Measurements from ENCODE around the gene LCN9. TPM values are rescaled to one million over a fixed set of nuclear protein-coding genes. Genes with fewer than 3 reads are reported as not detected.

The LCN9 gene
- total and polyA plus RNA-seq, 2 experiments from 2014 or later, result not detected

GRCh38 chr9:135663451-135663770 lies 302 bp downstream of the LCN9 start (continued):
- TF ChIP-seq, protein P1, sequence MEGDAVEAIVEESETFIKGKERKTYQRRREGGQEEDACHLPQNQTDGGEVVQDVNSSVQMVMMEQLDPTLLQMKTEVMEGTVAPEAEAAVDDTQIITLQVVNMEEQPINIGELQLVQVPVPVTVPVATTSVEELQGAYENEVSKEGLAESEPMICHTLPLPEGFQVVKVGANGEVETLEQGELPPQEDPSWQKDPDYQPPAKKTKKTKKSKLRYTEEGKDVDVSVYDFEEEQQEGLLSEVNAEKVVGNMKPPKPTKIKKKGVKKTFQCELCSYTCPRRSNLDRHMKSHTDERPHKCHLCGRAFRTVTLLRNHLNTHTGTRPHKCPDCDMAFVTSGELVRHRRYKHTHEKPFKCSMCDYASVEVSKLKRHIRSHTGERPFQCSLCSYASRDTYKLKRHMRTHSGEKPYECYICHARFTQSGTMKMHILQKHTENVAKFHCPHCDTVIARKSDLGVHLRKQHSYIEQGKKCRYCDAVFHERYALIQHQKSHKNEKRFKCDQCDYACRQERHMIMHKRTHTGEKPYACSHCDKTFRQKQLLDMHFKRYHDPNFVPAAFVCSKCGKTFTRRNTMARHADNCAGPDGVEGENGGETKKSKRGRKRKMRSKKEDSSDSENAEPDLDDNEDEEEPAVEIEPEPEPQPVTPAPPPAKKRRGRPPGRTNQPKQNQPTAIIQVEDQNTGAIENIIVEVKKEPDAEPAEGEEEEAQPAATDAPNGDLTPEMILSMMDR (conservative IDR thresholded peaks at IDR 0.05; ENCODE audit: low read depth in 2 of 2), result no peak
- TF ChIP-seq ZNF114 (CRISPR knock-in tag; IDR thresholded peaks at IDR 0.05) (no peak), EZH2phosphoT487 (IDR thresholded peaks at IDR 0.05; ENCODE audit: unreplicated experiment) (no peak), REST (IDR thresholded peaks at IDR 0.05; ENCODE audit: unreplicated experiment) (no peak)

DNA sequence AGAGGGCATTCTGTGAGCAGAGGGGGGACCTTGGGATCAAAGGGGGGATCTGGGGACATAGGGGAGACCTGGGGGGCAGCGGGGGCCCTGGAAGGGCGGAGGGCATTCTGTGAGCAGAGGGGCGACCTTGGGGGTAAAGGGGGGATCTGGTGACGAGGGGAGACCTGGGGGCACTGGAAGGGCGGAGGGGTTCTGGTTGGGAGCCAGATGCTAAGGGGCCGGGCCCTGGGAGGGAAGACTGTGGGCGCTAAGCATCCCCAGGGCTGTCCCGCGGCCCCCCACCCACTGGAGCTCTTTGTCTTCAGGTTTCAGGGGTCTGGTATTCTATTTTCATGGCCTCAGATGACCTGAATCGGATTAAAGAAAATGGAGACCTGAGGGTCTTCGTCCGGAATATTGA lies 748 bp downstream of the LCN9 start:
- Histone ChIP-seq H3K4me1 (ENCODE audit: insufficient read depth) (no peaks in the 10 kb centered on the region; the same call in 1 of the 2 replicates), H3K9me2 (ENCODE audit: insufficient read depth) (no peaks in the 10 kb centered on the region), H3K79me2 (replicated peaks; ENCODE audit: insufficient read depth) (no peaks in the 10 kb centered on the region), H2AFZ (no peak overlapping the region), H3K27ac (ENCODE audit: low read depth) (no peak overlapping the region), H3K4me2 (no peak overlapping the region), H3K36me3 (ENCODE audit: insufficient read depth) (no peaks in the 10 kb centered on the region), H3K27me3 (ENCODE audit: insufficient read depth) (no peaks in the 10 kb centered on the region), H3F3A (replicated peaks; ENCODE audit: low read depth) (no peaks in the 10 kb centered on the region), H3K4me3 (no peak overlapping the region), H4K20me1 (replicated peaks; ENCODE audit: insufficient read depth) (no peaks in the 10 kb centered on the region)
- Mint-ChIP-seq H3K4me3 (no peak overlapping the region), H3K27ac (no peak overlapping the region), H3K27me3 (ENCODE audit: insufficient read depth, low read depth, poor library complexity) (peaks cover 2% of the 10 kb centered on the region), H3K9me3 (peaks cover 12% of the 10 kb centered on the region), H3K36me3 (ENCODE audit: low read depth) (peaks cover 4% of the 10 kb centered on the region; the same call in 2 of the 3 replicates), H3K4me1 (peaks cover 6% of the 10 kb centered on the region)
- ATAC-seq (no peak), DNase-seq (ENCODE audit: low spot score) (no peak)
- TF ChIP-seq ZNF331 (CRISPR knock-in tag; IDR thresholded peaks at IDR 0.05; ENCODE audit: low read depth) (no peak), CREB1 (CRISPR knock-in tag; IDR thresholded peaks at IDR 0.05; ENCODE audit: low read depth) (no peak), REST (IDR thresholded peaks at IDR 0.05; ENCODE audit: unreplicated experiment) (no peak), STAT1 (IDR thresholded peaks at IDR 0.05; ENCODE audit: unreplicated experiment) (no peak), EZH2phosphoT487 (IDR thresholded peaks at IDR 0.05; ENCODE audit: unreplicated experiment) (no peak)
- TF ChIP-seq, protein P2, sequence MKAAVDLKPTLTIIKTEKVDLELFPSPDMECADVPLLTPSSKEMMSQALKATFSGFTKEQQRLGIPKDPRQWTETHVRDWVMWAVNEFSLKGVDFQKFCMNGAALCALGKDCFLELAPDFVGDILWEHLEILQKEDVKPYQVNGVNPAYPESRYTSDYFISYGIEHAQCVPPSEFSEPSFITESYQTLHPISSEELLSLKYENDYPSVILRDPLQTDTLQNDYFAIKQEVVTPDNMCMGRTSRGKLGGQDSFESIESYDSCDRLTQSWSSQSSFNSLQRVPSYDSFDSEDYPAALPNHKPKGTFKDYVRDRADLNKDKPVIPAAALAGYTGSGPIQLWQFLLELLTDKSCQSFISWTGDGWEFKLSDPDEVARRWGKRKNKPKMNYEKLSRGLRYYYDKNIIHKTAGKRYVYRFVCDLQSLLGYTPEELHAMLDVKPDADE (IDR thresholded peaks at IDR 0.05), result no peak
